Measurements from ENCODE around the gene ADAMTSL5. TPM values are rescaled to one million over a fixed set of nuclear protein-coding genes. Genes with fewer than 3 reads are reported as not detected.

ADAMTSL5 gene
- total and polyA plus RNA-seq, 2 of the 13 experiments (the other 11 are each of a cell fraction or from before 2014, with no cell fraction given), result 0.60 to 2.7 TPM

DNA sequence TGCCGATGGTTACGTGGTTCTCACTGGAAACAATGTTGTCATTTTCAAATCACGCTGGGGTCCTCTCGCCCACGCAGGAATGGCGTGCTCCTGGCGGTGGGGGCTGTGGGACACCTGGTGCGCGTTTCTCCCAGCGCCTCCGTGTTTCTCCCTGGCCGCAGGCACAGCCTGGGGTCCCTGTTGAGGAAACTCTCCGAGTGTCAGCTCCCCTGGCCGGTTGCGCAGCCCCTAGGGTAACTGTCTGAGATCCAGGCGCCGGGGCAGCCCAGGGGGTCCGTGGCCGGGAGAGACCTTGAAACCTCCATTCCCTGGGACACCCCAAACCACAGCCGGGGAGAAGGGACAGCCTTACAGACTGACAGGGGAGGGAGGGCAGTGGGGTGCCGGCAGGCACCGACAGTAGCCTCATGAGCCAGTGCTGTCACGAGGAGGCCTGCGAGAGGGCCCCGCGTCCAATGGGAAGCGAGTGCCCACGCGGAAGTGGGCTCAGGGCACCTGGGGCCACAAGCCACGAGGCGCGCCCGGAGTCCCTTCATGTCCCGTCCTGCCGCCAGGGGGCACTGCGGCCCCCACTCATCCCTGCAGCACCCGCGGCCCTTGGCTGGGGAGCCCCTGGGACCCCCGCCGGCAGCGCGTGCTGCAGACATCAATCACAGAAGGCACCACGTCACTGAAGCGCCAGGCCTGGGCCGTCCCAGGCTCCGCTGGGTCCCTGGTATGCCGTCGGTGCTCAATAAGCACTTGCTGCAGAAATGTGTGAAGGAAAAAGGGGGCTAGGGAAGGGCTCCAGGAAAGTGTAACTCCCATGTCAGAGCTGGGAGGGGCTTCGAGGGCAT, 9.5 kb downstream of the ADAMTSL5 start (continued):
- TF ChIP-seq LCORL (IDR thresholded peaks at IDR 0.05) (no peak), LCORL (CRISPR knock-in tag; IDR thresholded peaks at IDR 0.05) (no peak), ZNF24 (IDR thresholded peaks at IDR 0.05) (no peak), NFRKB (IDR thresholded peaks at IDR 0.05) (no peak), ZNF660 (CRISPR knock-in tag; IDR thresholded peaks at IDR 0.05; ENCODE audit: borderline replicate concordance, low read depth) (no peak), SMC3 (IDR thresholded peaks at IDR 0.05; ENCODE audit: low read length) (no peak), ZEB1 (IDR thresholded peaks at IDR 0.05; ENCODE audit: insufficient replicate concordance, low read depth) (no peak), TP53 (CRISPR knock-in tag; conservative IDR thresholded peaks at IDR 0.05) (0 out of 2 replicates have a peak, but pooled peaks have one; percentile 50), CBFB (CRISPR knock-in tag; IDR thresholded peaks at IDR 0.05) (peak; percentile 48; the same call in 1 of the 2 replicates), SP4 (CRISPR knock-in tag; IDR thresholded peaks at IDR 0.05) (no peak), ZMYM3 (CRISPR knock-in tag; IDR thresholded peaks at IDR 0.05) (no peak)
- TF ChIP-seq, protein P1, sequence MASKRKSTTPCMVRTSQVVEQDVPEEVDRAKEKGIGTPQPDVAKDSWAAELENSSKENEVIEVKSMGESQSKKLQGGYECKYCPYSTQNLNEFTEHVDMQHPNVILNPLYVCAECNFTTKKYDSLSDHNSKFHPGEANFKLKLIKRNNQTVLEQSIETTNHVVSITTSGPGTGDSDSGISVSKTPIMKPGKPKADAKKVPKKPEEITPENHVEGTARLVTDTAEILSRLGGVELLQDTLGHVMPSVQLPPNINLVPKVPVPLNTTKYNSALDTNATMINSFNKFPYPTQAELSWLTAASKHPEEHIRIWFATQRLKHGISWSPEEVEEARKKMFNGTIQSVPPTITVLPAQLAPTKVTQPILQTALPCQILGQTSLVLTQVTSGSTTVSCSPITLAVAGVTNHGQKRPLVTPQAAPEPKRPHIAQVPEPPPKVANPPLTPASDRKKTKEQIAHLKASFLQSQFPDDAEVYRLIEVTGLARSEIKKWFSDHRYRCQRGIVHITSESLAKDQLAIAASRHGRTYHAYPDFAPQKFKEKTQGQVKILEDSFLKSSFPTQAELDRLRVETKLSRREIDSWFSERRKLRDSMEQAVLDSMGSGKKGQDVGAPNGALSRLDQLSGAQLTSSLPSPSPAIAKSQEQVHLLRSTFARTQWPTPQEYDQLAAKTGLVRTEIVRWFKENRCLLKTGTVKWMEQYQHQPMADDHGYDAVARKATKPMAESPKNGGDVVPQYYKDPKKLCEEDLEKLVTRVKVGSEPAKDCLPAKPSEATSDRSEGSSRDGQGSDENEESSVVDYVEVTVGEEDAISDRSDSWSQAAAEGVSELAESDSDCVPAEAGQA (IDR thresholded peaks at IDR 0.05; ENCODE audit: low read depth), result no peak
- TF ChIP-seq, protein P1 (CRISPR knock-in tag; IDR thresholded peaks at IDR 0.05; ENCODE audit: borderline replicate concordance), result no peak
- TF ChIP-seq, protein P2, sequence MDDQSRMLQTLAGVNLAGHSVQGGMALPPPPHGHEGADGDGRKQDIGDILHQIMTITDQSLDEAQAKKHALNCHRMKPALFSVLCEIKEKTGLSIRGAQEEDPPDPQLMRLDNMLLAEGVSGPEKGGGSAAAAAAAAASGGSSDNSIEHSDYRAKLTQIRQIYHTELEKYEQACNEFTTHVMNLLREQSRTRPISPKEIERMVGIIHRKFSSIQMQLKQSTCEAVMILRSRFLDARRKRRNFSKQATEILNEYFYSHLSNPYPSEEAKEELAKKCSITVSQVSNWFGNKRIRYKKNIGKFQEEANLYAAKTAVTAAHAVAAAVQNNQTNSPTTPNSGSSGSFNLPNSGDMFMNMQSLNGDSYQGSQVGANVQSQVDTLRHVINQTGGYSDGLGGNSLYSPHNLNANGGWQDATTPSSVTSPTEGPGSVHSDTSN (CRISPR knock-in tag; IDR thresholded peaks at IDR 0.05; ENCODE audit: borderline replicate concordance), result no peak
- TF ChIP-seq, protein P3, sequence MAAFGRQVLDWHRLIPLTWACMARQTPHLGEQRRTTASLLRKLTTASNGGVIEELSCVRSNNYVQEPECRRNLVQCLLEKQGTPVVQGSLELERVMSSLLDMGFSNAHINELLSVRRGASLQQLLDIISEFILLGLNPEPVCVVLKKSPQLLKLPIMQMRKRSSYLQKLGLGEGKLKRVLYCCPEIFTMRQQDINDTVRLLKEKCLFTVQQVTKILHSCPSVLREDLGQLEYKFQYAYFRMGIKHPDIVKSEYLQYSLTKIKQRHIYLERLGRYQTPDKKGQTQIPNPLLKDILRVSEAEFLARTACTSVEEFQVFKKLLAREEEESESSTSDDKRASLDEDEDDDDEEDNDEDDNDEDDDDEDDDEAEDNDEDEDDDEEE (CRISPR knock-in tag; IDR thresholded peaks at IDR 0.05), result no peak; the same call in 1 of the 2 replicates
- TF ChIP-seq, protein P4, sequence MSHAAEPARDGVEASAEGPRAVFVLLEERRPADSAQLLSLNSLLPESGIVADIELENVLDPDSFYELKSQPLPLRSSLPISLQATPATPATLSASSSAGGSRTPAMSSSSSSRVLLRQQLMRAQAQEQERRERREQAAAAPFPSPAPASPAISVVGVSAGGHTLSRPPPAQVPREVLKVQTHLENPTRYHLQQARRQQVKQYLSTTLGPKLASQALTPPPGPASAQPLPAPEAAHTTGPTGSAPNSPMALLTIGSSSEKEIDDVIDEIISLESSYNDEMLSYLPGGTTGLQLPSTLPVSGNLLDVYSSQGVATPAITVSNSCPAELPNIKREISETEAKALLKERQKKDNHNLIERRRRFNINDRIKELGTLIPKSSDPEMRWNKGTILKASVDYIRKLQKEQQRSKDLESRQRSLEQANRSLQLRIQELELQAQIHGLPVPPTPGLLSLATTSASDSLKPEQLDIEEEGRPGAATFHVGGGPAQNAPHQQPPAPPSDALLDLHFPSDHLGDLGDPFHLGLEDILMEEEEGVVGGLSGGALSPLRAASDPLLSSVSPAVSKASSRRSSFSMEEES (CRISPR knock-in tag; IDR thresholded peaks at IDR 0.05), result peak; percentile 67; the same call in 1 of the 2 replicates
- TF ChIP-seq, protein P5, sequence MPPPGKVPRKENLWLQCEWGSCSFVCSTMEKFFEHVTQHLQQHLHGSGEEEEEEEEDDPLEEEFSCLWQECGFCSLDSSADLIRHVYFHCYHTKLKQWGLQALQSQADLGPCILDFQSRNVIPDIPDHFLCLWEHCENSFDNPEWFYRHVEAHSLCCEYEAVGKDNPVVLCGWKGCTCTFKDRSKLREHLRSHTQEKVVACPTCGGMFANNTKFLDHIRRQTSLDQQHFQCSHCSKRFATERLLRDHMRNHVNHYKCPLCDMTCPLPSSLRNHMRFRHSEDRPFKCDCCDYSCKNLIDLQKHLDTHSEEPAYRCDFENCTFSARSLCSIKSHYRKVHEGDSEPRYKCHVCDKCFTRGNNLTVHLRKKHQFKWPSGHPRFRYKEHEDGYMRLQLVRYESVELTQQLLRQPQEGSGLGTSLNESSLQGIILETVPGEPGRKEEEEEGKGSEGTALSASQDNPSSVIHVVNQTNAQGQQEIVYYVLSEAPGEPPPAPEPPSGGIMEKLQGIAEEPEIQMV (CRISPR knock-in tag; IDR thresholded peaks at IDR 0.05; ENCODE audit: low read depth), result no peak

All from HepG2 (cell line).